ENCODE results near the gene OSBPL10. TPM values are rescaled to one million over a fixed set of nuclear protein-coding genes. Genes with fewer than 3 reads are reported as not detected.
A peak's percentile ranks its signal among the peaks of the same experiment; 100 is the strongest.
"Not testable (repeated sequence)": the region's sequence is repeated elsewhere in the genome, so short reads cannot be mapped to it uniquely, and the experiment has no call there.

Gene OSBPL10
- total and polyA plus RNA-seq, 2 experiments from 2014 or later: 2.2 to 7.7 TPM

DNA sequence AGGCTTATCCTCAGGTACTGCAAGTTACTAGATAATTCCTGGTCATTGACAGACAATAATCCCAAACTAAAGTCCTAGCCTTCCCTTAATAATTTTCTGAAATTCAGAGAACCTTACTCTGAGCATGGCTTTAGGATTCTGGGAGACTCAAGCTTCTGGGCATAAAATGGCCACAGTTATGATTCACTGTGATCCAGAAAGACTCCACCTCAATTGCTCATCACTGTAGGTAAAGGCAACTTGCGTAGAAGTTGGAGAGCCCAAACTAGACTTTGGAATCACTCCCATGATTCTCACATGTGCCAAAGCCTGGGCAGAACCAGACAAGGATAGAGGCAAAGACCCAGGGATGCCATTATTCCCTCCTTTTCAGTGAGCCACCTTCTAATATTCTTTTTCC is 195.3 kb downstream of the OSBPL10 start:
- no peaks in the 10 kb centered on the region for H3K27me3 ChIP-seq
- DNase-seq (ENCODE audit: low read depth in 1 of 2, low spot score in 1 of 2): no peak
- H3K27ac ChIP-seq: no peak overlapping the region
- no peaks in the 10 kb centered on the region for H3K4me1 ChIP-seq (ENCODE audit: low read depth)
- H3K4me3 ChIP-seq: no peak overlapping the region
- H3K9me3 ChIP-seq (ENCODE audit: low read depth): no peaks in the 10 kb centered on the region
- TF ChIP-seq, protein P1, sequence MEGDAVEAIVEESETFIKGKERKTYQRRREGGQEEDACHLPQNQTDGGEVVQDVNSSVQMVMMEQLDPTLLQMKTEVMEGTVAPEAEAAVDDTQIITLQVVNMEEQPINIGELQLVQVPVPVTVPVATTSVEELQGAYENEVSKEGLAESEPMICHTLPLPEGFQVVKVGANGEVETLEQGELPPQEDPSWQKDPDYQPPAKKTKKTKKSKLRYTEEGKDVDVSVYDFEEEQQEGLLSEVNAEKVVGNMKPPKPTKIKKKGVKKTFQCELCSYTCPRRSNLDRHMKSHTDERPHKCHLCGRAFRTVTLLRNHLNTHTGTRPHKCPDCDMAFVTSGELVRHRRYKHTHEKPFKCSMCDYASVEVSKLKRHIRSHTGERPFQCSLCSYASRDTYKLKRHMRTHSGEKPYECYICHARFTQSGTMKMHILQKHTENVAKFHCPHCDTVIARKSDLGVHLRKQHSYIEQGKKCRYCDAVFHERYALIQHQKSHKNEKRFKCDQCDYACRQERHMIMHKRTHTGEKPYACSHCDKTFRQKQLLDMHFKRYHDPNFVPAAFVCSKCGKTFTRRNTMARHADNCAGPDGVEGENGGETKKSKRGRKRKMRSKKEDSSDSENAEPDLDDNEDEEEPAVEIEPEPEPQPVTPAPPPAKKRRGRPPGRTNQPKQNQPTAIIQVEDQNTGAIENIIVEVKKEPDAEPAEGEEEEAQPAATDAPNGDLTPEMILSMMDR (IDR thresholded peaks at IDR 0.05; ENCODE audit: low read depth, low read length): no peak
- no peaks in the 10 kb centered on the region for H3K36me3 ChIP-seq

DNA sequence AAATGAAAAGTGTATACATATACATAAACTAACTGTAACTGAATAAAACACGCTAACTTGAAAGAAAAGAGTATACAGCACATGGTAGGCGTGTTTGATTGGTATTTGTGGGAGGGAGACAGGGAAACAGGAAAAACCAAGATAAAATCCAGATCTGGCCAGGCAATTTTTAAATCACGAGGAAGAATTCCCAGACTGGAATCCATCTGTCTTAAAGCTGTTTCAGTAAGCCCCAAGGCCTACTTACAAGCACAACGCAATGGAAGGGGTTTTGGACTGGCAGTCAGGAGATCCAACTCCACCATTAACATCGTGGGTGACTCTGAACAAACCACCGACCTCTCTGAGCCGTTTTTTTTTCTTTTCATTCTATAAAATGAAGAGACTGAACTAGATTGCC is 195.8 kb downstream of the OSBPL10 start:
- Histone ChIP-seq H3K4me1 (ENCODE audit: low read depth) (no peaks in the 10 kb centered on the region), H3K27ac (no peak overlapping the region)

DNA sequence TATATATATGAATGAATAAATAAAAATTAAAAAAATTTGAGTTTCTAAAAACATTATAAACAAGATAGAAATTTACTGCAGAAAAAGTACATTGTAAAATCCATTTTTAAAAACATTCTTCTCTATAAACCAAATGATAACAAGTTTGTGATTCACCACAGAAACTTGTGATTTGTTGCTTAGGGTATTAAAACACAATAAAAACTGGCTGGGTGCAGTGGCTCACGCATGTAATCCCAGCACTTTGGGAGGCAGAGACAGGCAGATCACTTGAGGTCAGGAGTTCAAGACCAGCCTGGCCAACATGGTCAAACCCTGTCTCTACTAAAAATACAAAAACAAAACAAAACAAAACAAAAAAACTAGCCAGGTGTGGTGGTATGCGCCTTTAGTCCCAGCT is 197.2 kb downstream of the OSBPL10 start:
- H3K4me1 ChIP-seq (ENCODE audit: low read depth); H3K4me3 ChIP-seq; H3K9me3 ChIP-seq (ENCODE audit: low read depth); H3K27ac ChIP-seq; H3K36me3 ChIP-seq; H3K27me3 ChIP-seq: not testable (repeated sequence)
- peak in 1 of 2 donors; percentile 14 for DNase-seq (ENCODE audit: low read depth in 1 of 2, low spot score in 1 of 2)

More for the DNA sequence above, 195.8 kb downstream of the OSBPL10 start:
- TF ChIP-seq, protein P1 (IDR thresholded peaks at IDR 0.05; ENCODE audit: low read depth, low read length): no peak
- Histone ChIP-seq H3K9me3 (ENCODE audit: low read depth) (no peaks in the 10 kb centered on the region), H3K36me3 (no peaks in the 10 kb centered on the region), H3K4me3 (no peak overlapping the region), H3K27me3 (no peaks in the 10 kb centered on the region)
- no peak for DNase-seq (ENCODE audit: low read depth in 1 of 2, low spot score in 1 of 2)

DNA sequence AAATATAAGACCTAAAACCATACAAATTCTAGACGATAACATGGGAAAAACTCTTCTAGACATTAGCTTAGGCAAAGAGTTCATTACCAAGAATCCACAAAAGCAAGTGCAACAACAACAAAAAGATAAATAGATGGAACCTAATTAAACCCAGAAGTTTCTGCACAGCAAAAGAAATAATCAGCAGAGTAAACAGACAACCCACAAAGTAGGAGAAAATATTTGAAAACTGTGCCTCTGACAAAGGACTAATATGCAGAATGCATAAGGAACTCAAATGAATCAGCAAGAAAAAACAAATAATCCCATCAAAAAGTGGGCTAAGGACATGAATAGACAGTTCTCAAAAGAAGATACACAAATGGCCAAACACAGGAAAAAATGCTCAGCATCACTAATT is 198.8 kb downstream of the OSBPL10 start:
- not testable (repeated sequence) for H3K27me3 ChIP-seq; H3K4me3 ChIP-seq; H3K9me3 ChIP-seq (ENCODE audit: low read depth); H3K36me3 ChIP-seq; DNase-seq (ENCODE audit: low read depth in 1 of 2, low spot score in 1 of 2); H3K4me1 ChIP-seq (ENCODE audit: low read depth); H3K27ac ChIP-seq

DNA sequence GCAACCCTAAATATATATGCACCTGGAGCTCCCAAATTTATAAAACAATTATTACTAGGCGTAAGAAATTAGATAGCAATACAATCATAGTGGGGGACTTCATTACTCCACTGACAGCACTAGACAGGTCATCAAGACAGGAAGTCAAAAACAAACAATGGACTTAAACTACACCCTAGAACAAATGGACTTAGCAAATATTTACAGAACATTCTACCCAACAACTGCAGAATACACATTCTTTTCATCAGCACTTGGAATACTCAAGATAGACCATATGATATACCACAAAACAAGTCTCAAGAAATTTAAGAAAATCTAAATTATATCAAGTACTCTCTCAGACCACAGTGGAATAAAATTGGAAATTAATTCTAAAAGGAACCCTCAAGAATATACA is 201.5 kb downstream of the OSBPL10 start:
- no peak overlapping the region for H3K4me3 ChIP-seq
- TF ChIP-seq, protein P1 (IDR thresholded peaks at IDR 0.05; ENCODE audit: low read depth, low read length): no peak
- H3K27me3 ChIP-seq: no peaks in the 10 kb centered on the region
- DNase-seq (ENCODE audit: low read depth in 1 of 2, low spot score in 1 of 2): no peak
- no peak overlapping the region for H3K27ac ChIP-seq
- H3K36me3 ChIP-seq: no peaks in the 10 kb centered on the region
- H3K9me3 ChIP-seq (ENCODE audit: low read depth): no peaks in the 10 kb centered on the region
- H3K4me1 ChIP-seq (ENCODE audit: low read depth): no peaks in the 10 kb centered on the region

DNA sequence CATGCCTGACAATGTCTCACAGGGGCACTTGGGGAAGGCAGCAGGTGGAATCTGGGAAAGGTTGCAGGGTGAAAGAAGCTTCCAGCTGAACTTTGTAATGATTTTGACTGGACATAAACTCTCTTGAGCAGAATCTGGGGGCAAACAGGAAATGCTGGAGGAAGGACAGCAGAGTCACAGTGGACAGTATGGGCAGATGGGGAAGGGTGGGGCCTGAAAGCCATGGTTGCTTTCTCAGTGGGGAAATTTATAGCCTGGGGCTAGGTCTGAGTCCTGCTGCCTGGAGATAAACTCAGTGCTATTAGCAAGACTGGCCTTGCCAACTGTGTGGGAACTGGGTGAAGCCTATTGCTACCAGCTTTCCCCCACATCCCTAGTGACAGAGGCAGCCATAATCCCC is 203.2 kb downstream of the OSBPL10 start:
- no peak overlapping the region for H3K27ac ChIP-seq
- TF ChIP-seq, protein P1 (IDR thresholded peaks at IDR 0.05; ENCODE audit: low read depth, low read length): no peak
- DNase-seq (ENCODE audit: low read depth in 1 of 2, low spot score in 1 of 2): no peak
- H3K9me3 ChIP-seq (ENCODE audit: low read depth): no peaks in the 10 kb centered on the region
- H3K4me3 ChIP-seq: no peak overlapping the region
- no peaks in the 10 kb centered on the region for H3K36me3 ChIP-seq
- no peaks in the 10 kb centered on the region for H3K4me1 ChIP-seq (ENCODE audit: low read depth)
- H3K27me3 ChIP-seq: no peaks in the 10 kb centered on the region

DNA sequence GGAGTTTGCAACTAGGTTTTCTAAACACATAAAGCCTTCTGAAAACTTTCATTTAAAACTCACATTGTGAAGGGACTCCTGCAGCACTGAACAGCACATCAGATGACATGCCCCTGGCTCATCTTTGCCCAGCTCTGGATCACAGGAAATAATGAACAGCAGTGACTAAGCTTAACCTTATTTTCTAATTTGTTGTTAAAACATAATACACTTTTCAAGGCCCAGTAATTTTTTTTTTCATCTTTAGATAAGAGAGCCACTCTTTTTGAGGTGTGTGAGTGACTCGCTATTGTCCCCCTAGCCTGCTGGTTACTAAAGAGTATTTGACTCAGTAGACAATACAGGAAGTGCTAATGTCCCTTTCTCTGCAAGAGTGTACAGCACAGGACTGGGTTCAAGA is 204.0 kb downstream of the OSBPL10 start:
- DNase-seq (ENCODE audit: low read depth in 1 of 2, low spot score in 1 of 2): no peak
- TF ChIP-seq, protein P1 (IDR thresholded peaks at IDR 0.05; ENCODE audit: low read depth, low read length): no peak
- no peaks in the 10 kb centered on the region for H3K36me3 ChIP-seq

More for the DNA sequence above, 204.0 kb downstream of the OSBPL10 start:
- Histone ChIP-seq H3K27me3 (no peaks in the 10 kb centered on the region), H3K4me1 (ENCODE audit: low read depth) (no peaks in the 10 kb centered on the region), H3K27ac (no peak overlapping the region), H3K9me3 (ENCODE audit: low read depth) (no peaks in the 10 kb centered on the region), H3K4me3 (no peak overlapping the region)

All from cardiac muscle cell (in vitro differentiated cells and primary cell).